GM19452 (cell line): ENCODE results near the gene HOXB3.

Source experiments
- ATAC-seq: cut with Tn5 transposase; IDR thresholded peaks from one replicate; pipeline ENCODE4 v1.9.1; 2021; ENCODE audit not compliant: unreplicated experiment

HOXB3 gene

DNA sequence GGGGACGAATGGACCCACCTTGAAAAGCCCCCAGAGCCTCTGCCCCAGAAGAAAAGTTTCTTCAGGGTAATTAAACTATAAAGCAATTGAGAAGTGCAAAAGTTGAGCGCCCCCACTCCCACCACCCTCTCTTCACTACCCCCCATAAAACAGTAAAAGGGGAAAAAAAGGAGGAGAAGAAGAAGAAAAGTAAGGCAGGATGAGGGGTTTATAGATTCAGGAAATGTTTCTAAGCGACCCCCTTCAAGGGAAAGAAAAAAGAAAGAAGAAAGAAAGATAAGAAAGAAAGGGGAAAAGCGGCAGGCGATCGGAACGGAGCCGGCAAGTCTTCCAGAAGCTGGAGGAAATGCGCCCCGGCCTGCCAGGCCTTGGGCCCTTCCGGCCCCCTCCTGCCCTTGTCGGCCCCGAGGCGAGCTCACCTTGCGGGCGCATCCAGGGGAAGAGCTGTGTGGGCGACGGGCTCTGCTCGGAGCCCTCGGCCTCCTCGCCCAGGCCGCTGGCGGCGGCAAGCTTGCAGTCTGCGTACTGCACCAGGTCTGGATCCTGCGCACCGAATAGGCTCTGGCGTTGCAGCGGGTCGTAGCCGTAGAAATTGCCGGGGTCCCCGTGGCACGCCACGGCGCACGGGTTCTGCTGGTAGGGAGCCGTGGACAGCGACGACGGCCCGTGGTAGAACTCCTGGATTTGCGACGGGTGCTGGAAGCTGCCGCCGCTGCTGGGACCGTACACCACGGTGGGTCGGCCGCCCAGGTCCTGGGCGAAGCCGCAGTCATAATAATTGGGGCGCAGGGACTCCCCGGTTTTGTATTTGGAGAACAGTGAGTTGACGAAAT, 24.0 kb upstream of the HOXB3 start:
- no peak for ATAC-seq

DNA sequence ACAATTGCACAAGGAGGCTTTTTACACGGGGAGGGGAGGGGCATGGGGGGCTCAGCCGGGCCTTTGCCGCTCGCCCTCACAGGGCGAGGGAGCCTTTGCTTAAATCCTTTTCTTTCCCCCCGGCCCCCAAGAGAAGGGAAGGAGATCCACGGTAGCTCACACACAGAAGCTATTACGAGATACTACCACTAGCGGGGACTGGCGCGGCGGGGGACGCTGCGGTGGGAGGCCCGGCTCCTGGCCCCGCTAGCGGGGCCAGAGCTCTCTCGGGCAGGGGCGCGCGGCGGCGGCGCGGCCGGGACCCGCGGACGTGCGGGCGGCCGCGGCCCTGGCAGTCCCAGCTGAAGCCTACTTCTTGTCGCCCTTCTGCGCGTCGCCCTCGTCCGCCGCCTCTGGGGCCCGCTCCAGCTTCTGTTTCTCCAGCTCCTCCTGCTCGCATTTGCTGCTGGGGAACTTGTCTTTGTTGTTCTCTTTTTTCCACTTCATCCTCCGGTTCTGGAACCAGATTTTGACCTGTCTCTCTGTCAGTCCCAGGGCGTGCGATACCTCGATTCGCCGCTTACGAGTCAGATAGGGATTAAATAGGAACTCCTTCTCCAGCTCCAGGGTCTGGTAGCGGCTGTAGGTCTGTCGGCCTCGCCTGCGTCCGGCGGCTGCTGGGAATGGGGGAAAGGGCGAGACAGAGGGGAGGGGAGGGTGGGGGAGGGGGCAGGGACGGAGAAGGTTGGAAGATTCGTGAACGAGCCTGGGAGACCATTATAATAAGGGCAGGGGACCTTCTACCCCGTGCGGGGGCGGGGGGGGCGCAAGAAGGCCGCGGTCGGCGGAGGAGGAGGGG, 23.0 kb upstream of the HOXB3 start:
- ATAC-seq, result no peak

DNA sequence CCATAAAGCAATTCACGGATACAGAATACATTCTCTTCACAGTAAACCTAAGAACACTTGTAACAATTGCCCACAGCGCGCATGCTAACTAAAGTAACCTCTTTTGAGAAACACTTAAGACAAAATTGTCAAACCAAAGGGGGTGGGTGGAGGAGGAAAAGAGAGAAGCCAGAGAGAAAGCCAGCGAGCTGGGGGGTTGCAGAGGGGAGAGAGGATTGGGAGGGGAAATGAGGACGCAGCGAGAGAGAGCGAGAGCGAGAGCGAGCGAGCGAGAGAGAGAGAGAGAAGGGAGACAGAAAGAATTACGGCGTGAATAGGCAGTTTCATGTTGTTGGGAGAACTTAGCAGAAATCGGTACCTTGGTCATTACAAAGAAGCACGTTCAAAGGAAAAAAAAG, 22.4 kb upstream of the HOXB3 start:
- no peak for ATAC-seq

DNA sequence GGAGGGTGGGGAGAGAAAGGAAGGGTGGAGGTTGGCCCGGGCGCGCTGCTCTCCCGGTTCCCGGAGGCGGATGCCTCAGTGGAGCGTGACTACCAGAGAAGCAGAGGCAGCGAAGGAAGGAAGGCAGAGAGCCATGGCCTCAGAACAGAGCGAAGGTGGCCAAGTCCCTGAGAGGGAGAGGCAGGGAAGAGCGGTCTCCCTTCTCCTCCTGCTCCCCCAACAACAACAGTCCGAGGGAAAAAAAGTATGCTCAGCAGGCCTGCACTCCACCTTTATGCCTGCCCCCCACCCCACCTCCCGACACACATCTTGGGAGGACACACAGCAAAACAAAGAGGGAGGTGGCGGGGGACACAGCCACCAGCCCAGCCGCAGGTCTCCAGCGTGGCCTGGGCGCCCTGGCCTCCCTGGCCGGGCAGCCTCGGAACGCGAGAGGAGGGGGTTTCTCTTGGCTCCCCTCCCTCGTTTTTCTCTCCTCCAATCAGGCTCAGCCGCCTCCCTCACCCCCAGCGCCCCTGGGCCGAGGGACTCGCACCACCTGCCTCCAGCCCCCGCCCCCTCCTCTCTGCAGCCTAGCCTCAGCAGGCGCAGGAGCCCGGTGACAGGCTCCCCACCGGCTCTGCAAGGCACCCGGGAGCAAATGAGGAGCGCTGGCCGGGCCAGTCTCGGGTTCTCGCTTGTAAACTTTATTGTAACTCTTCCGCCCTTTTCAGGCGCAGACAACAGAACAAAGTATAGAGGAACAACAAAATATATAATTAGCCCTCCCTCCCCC, 21.8 kb upstream of the HOXB3 start:
- no peak for ATAC-seq

DNA sequence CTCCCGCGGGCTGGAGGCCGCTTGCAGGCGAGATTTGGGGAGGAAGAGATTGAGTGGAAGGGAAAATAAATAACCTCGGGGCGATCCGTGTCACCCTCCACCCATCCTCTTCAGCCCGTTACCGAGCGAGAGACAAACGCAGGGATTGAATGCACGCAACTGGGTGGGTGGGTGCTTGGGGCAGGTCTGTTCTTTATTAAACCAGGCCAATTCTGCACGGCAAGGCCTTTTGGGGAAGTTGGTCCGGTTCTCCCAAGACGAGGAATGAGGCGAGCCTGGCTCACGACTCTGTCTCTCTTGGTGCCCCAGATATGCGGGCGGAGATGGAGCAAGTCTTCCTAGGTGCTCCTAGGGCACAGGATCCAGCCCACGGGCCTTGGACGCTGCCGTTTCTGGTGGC, 21.2 kb upstream of the HOXB3 start:
- no peak for ATAC-seq

DNA sequence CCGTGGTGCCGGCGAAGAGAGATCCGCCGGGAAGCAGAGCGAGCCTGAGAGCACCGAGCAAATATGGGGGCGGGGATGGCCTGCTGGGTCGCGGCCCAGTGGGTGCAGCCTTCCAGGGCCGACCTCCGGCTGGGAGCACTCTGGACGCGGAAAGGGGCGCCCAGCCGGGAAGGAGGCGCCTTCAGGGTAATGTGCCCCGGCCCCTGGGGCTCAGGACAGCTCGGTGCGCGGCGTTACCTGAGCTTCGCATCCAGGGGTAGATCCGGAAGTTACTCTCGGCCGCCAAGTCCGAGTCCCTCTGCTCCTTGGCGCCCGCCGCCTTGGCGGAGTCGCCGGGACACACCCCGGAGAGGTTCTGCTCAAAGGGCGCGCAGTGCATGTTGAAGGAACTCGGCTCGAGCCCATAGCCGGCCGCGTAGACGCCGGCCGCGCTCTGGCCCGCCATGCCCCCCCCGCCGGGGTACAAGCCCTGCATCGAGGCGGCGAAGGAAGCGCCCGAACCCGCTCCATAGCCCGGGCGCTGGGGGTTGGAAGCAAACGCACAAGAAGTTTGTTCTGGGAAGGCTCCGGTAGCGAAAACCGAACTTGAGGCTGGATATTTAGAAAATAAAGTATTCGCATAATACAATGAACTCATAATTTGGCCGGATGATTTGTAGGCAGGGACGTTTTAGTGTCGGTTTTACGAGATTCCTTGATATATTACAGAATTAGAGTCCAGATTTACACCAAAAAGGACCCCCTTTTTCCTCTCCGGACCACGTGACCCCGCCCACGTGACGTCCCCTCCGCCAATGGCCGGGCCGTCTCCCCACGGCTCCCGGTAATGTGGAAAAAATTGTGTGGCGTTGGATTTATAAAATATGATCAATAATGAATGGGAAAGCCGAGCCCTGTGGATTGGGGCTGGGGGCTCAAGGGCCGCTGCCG, 20.5 kb upstream of the HOXB3 start, which contains the start of gene HOXB7:
HOXB7 (minus strand) TSS at position 736 of the 930 bp plus-strand sequence; CDS start at position 637, 99 bp downstream.
- ATAC-seq, result no peak

DNA sequence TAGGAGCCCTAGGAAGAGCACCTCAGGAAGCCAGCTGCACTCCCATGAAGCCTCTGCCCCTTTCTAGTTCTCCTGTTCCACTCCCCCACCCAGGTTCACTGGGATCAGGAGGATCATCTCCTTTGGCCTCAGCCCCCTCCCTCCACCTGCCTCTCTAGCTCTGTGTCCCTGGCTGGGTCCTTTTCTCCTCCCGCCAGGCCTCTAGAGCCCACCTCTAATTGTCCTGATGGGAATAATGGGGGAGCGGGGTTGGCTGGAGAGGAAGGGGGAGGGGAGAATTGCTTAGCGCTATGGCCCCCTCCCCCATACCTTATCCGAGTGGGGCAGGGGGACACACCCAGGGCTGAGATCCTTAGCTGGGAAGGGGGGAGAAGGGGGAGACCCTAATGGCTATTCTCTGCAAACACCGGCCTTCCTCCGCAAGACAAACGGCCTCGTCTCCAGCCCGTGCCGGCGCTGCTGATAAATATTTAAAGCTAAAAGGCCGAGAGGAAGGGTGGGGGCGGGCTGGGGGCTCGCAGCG, 19.8 kb upstream of the HOXB3 start:
- ATAC-seq, result no peak

DNA sequence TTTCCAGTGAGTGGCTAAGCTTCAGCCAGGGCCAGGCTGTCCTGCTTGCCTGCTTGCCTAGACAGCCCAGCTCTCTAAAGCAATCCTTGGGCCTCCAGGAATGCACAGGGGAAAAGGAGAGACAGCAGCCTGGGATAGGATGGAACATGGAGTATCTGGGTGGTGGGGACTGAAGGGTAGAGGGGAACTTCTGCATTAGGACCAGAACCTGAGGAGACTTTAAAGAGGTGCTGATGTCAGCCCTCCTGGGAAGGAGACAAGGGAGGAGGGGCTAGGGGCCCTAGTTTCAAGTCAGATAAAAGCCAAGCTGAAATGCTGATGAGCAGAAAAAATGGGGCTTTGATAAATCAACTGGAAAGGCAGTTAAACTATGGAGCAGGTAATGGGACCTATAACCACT, 19.0 kb upstream of the HOXB3 start:
- ATAC-seq, result no peak

DNA sequence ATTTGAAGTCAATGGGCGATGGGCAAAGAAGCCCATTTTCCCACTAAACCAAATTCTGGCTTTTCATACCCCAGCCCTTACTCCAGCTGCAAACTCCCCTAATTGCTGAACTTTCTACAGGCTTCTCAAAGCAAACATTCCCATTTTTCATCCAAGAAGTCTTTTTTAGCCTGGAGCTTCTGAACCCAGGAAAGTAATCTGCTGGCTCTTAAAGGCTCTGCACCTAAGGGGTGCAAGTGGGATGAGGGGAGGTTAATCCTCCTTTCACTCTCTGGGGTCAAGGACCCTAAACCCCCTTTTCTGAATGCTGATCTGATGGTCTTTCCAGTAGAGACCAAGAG, 18.4 kb upstream of the HOXB3 start:
- ATAC-seq, result no peak

DNA sequence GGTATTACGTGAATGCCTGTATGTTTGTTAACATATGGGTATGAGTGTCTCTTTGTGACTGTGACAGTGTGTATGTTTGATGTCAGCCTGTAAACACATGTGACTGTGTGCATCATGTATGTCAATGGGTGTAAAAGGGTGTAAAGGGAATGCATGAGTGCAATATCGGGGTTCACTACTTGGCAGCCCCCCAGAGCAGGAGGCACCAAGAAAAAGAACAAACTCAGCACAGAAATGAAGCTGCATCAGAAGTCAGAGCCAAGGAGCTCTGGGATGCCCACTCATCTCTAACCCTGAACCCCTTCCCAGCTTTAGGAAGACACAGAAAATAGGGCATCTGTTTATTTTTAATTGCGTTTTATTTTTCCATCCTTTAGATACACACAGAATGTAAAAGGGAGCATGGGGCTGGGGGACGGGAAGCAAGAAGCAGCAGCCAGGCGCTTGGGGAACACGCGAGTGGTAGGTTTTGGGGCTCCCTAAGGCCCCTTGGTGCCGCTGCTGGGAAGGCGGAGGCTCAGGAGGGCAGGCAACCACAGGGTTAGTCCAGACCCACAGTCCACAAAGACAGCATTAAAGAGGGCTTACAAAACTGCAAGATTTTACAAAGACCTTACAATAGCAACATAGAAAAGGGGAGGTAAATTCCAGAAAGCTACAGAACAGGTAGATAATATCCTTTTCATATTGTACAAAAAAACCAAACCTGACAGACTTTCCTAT, 17.0 kb upstream of the HOXB3 start:
- ATAC-seq, result no peak

DNA sequence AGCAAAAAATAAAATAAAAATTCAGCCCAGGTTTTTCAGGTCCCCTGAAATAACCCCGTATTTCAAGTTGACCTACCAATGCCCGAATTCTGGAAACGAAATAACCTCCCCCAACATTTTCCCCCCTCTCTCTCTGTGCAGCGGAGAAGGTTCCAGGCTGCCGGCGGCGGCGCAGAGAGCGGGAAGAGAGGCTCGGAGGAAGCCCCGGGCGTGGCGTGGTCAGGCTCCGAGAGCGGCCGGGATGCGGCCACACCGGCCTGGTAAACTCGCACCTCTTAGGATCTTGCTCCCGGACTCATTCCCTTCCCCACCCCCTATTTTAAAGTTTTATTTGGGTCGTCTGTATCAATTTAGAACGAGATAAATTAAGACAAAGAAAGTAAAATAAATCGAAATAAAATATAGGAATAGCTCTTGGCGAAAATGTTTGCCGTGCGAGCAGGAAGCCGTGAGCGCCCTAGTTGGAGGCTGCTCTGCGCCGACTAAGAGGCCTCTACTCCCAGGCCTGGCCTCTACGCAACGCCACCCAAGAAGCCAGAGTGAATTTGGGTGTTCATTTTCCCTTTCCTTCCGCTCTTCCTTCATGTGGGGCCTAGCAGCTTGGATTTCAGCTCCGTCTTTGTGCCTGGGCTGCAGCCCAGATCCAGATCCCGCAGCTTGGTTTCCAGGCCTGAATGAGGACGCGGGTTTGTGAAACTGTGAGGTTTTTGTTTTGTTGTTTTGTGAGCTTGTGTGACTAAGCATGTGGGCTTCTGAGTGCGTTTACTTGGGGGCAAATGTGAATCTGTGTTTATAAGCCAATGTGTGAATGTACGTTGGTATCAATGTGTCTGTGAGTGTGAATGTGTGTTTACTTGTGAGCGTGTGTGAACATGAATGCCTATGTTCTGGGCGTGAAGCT, 16.2 kb upstream of the HOXB3 start:
- no peak for ATAC-seq

DNA sequence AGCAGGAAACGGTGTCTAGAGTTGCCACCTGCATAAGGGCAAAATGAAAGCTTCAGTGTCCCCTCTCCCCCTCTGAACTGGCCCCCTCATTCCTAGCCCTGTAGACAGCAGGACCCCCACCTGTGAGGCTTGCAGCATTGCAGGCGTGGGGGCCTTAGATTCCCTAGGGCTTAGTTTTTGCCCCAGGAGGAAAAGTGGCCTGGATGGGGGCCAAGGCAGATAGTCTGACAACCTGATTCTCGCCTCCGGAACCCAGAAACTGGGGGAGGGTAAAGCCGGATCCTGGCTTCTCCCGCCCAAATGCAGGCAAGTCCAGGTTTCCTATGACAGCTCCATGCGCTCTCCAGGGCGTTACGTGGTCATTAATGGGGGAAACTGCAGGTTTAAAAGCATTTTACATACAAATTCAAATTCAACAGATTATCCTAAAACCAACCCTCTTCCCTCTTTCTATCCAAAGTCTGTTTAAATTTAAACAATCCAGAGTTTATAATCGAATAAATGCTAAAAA, 15.4 kb upstream of the HOXB3 start:
- ATAC-seq, result no peak

DNA sequence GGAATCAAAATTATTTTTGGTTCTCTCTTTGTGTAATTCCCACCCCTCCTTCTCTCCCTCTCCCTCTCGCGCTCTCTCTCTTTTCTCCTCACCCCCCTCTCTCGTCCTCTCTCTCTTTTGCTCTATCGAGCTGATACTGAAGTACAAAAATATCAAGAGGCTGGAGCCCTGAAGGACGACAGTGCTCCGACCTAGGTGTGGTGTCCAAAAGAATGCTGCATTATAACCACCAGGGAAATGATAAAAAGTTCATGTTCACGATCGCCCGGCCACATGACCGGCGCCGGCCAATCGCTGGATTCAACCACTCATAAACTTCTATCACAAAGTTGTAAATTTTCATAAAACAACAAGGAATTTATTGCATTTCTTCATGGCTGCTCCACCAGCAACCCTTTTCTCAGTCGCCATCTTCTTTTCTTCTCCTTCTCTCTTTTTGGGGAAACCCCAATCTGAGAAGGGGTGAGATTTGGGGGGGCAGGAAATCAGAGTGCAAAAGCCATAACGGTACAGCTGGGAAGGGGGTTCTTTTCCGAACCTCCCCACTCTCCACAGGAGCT, 14.8 kb upstream of the HOXB3 start, which contains the start of gene HOXB6:
HOXB6 (minus strand) TSS at position 217 of the 560 bp plus-strand sequence. CDS start 6,836 bp downstream, outside the sequence.
- ATAC-seq, result no peak

DNA sequence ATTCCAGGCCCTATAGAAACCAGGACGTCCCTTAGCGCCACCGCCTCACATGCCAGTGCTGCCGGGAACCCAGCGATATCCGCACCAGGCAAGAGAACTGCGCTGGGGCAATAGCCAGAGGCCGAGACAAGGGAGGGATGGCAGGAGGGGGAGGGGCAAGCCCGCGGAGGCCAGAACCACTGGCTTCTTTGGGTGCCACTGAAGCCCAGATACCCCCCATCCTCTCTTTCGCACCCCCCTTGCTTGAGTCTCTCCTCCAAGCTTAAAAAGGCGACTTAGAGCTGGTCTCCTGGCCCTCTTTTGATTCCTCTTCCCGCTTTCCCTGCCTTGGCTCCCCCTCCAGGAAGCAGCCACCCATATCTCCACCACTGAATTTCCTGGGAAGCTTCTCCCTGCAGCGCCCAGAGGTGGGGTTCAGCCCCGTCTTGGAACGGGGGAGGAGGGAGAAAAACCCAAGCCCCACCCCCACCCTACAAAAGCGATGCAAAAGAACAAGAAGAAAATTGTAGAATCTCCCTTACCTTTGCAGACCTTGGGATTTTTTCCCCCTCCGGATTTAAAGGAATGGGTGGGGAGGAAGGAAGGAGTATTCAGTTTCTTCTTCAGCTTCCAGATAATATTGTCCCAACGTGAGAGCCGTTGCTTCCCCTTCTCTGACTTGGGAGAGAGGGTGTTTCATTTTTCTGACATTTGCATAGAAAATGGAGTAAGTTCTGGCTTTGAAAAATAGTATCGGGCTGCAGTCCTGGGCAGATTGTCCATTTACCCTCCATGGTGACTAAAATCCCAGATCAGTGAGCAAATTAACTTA, 14.1 kb upstream of the HOXB3 start:
- no peak for ATAC-seq

DNA sequence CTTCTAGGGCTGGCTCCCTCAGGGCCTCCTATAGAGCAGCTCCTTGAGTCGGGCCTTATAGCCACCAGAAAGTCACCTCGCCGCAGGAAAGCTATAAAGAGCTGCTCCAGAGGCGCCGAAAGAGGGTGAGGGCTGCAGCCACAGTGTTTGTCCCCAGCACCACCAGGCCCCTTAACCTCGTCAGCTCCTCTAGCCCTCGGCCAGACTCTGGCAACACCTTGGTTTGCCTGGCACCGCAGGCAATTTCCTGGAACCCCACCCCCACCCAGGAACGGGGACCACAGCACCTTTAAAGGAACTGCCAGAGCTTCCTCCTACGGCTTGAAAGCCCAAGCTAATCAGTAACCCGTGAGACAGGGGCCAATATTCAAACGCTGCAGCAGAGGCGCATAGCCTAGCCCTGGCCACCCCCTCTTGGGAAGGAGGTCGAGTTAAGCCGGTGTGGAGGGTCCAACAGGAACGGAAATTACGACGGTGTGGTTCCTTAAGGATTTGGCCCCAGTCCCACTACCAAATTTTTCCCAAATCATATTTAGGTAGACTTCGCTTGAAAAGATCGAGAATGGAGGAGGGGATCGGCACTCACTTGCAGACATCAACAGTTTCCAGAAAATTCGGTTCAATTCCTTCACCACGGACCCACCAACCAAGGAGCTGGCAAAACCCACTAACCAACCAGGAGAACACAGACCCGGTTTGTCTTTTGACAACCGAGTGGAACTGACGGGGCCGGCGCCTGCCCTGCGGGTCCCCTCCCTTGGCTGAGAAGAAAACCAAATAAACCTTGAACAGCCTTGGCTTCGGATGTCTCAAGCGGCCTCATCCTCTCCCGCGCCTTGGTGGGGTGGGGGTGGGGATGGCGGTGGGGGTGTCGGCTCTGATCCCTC, 11.7 kb upstream of the HOXB3 start:
- no peak for ATAC-seq

DNA sequence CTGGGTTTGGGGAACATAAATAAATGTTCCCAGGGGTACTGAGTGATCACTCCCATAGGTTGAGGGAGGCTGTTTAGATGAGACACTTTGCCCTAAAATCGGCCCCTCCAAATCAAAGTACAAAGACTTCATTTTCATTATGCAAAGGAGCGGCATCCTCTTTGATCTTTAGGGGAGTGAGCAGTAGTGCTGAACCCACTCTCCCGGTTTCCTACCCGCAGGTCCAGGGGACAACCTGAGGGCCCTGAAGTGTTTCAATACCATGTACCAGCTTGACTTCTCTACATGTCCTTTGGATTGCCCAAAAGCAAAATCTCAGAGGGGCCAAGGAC, 11.1 kb upstream of the HOXB3 start:
- ATAC-seq, result no peak
